22Rv1 (cell line): ENCODE measurements around the gene SPTBN2.

Source experiments
- ZFX ChIP-seq: fragments of 450-650 bp; IDR thresholded peaks from 2 replicates; pipeline ENCODE4 v1.6.1; 2017; ENCODE audit warnings: antibody characterized with exemption, borderline replicate concordance
- TF ChIP-seq, protein P1 (sequence below): fragments of 450-650 bp; IDR thresholded peaks from 2 replicates; pipeline ENCODE4 v1.5.1; 2017; ENCODE audit warnings: mild to moderate bottlenecking

DNA sequence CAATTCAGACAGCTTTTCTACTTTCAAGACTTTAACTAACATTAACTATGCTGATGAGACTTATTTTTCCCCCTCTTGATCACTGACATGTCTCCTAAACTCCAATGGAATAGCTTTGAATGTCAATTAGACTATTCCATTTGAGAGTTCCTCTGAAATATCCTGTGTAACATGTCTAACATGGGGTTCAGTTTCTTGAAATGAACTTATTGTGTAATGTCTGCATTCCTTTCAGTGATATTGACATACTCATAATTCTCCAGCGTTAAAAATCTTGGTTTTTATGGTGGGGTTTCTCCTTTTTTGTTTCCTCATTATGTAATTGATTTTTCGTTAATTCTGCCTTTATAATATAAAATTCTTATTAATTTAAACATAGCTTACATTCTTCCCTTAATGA, 37.7 kb upstream of the SPTBN2 start:
- TF ChIP-seq, protein P1, sequence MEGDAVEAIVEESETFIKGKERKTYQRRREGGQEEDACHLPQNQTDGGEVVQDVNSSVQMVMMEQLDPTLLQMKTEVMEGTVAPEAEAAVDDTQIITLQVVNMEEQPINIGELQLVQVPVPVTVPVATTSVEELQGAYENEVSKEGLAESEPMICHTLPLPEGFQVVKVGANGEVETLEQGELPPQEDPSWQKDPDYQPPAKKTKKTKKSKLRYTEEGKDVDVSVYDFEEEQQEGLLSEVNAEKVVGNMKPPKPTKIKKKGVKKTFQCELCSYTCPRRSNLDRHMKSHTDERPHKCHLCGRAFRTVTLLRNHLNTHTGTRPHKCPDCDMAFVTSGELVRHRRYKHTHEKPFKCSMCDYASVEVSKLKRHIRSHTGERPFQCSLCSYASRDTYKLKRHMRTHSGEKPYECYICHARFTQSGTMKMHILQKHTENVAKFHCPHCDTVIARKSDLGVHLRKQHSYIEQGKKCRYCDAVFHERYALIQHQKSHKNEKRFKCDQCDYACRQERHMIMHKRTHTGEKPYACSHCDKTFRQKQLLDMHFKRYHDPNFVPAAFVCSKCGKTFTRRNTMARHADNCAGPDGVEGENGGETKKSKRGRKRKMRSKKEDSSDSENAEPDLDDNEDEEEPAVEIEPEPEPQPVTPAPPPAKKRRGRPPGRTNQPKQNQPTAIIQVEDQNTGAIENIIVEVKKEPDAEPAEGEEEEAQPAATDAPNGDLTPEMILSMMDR: no peak
- no peak for TF ChIP-seq ZFX
